Fibroblast of lung (primary cell): Measurements from ENCODE around the gene OR5AC2. TPM values are rescaled to one million over a fixed set of nuclear protein-coding genes. Genes with fewer than 3 reads are reported as not detected.

Experiments used
- DNase-seq, 2 donors: peaks; one replicate each; pipeline versions ENCODE4 v3.0.0 to v3.0.0-alpha.2; 2010; ENCODE audit warnings: low read depth in 2 of 2
- H2AFZ ChIP-seq: 2 replicates; pipeline ENCODE4 v1.5.1; 2012; ENCODE audit warnings: low read length, control low read depth, inconsistent platforms
- H3K27ac ChIP-seq: 2 replicates; pipeline ENCODE4 v1.5.1; 2011; ENCODE audit warnings: low read length, control low read depth; ENCODE audit not compliant: insufficient read depth
- H3K27me3 ChIP-seq: 2 replicates; pipeline ENCODE4 v1.5.1; 2011; ENCODE audit warnings: mild to moderate bottlenecking, low read length; ENCODE audit not compliant: control insufficient read depth, insufficient read depth
- H3K36me3 ChIP-seq: 2 replicates; pipeline ENCODE4 v1.5.1; 2011; ENCODE audit warnings: low read length; ENCODE audit not compliant: control insufficient read depth, insufficient read depth
- H3K4me1 ChIP-seq: 2 replicates; pipeline ENCODE4 v1.5.1; 2011; ENCODE audit warnings: low read length; ENCODE audit not compliant: control insufficient read depth, insufficient read depth; ENCODE audit errors: extremely low read depth
- H3K4me2 ChIP-seq: 2 replicates; pipeline ENCODE4 v1.5.1; 2011; ENCODE audit warnings: low read length, control low read depth; ENCODE audit not compliant: insufficient read depth; ENCODE audit errors: extremely low read depth
- H3K4me3 ChIP-seq, 4 experiments: fragments of 200-600 bp in 1 of 4; sonication (generic) in 1 of 4; replicated peaks in 1 of 4; 2 replicates each; pipeline ENCODE4 v1.5.1; 2011 to 2016; ENCODE audit warnings: low read length in 4 of 4, low read depth in 3 of 4, mild to moderate bottlenecking in 3 of 4, control low read depth in 2 of 4, inconsistent platforms in 1 of 4, mixed read lengths in 1 of 4; ENCODE audit not compliant: insufficient read depth in 1 of 4; ENCODE audit errors: control extremely low read depth in 1 of 4
- H3K79me2 ChIP-seq: 2 replicates; pipeline ENCODE4 v1.5.1; 2012; ENCODE audit warnings: mild to moderate bottlenecking, low read length, inconsistent platforms; ENCODE audit not compliant: control insufficient read depth, insufficient read depth
- H3K9ac ChIP-seq: 2 replicates; pipeline ENCODE4 v1.5.1; 2011; ENCODE audit warnings: mild to moderate bottlenecking, low read length, control low read depth; ENCODE audit not compliant: insufficient read depth
- H3K9me3 ChIP-seq: 2 replicates; pipeline ENCODE4 v1.5.1; 2012; ENCODE audit warnings: low read depth, low read length; ENCODE audit not compliant: control insufficient read depth, insufficient read depth
- H4K20me1 ChIP-seq: 2 replicates; pipeline ENCODE4 v1.5.1; 2011; ENCODE audit warnings: low read length; ENCODE audit not compliant: control insufficient read depth, insufficient read depth; ENCODE audit errors: extremely low read depth
- EZH2 ChIP-seq: IDR thresholded peaks from 2 replicates; pipeline ENCODE4 v1.5.1; 2012; ENCODE audit warnings: low read length, control low read depth, mild to moderate bottlenecking; ENCODE audit errors: missing control alignments
- polyA plus RNA-seq, 2 donors: library from polyadenylated mRNA; depleted of rRNA in 1 of 2; stranded (reverse) in 1 of 2; unstranded in 1 of 2; fragments of >200 nt; gene quantifications; 2 replicates each; pipeline ENCODE4 v1.2.1, GENCODE V29; 2011 to 2012; ENCODE audit warnings: missing spikeins in 1 of 2
- total RNA-seq: library from RNA; depleted of rRNA; stranded (reverse); fragments of >200 nt; gene quantifications from 2 replicates; pipeline ENCODE4 v1.2.1, GENCODE V29; 2014
- TF ChIP-seq, protein P1 (sequence below), 2 donors: IDR thresholded peaks in 1 of 2; conservative IDR thresholded peaks in 1 of 2; 1 replicate in 1 of 2; 2 replicates in 1 of 2; pipeline ENCODE4 v1.5.1; 2011 to 2012; ENCODE audit warnings: low read length in 2 of 2, control low read depth in 1 of 2, inconsistent platforms in 1 of 2, low read depth in 1 of 2, mild to moderate bottlenecking in 1 of 2

Gene OR5AC2
- total and polyA plus RNA-seq, 2 donors (not counting 1 experiment from before 2014, with no cell fraction given), result not detected

DNA sequence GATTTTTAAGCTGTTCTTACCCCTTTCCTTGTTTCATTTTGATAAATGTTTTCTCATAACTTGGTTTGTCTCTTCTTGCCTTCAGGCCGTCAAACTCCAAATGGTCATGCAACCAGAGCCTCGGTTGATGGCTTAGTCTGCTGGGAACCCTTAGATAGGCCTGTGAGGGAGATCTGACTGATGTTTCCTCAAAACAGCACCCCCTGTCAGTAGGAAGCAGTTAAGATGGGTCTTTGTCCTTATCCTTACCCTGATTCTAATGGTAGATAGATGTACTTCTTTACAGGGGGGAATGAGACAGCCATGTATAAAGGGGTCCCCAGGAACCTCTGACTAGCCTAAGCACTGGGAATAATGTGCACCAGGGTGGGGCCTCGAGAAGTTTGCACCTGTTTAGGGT lies 27.3 kb downstream of the OR5AC2 start:
- no peak overlapping the region for H3K4me2 ChIP-seq
- no peak for DNase-seq
- no peaks in the 10 kb centered on the region for H3K79me2 ChIP-seq
- H2AFZ ChIP-seq, result no peak overlapping the region
- no peaks in the 10 kb centered on the region for H3K9me3 ChIP-seq
- no peak overlapping the region for H3K27ac ChIP-seq
- H3K4me3 ChIP-seq, result no peak overlapping the region
- no peak for TF ChIP-seq EZH2
- TF ChIP-seq, protein P1, sequence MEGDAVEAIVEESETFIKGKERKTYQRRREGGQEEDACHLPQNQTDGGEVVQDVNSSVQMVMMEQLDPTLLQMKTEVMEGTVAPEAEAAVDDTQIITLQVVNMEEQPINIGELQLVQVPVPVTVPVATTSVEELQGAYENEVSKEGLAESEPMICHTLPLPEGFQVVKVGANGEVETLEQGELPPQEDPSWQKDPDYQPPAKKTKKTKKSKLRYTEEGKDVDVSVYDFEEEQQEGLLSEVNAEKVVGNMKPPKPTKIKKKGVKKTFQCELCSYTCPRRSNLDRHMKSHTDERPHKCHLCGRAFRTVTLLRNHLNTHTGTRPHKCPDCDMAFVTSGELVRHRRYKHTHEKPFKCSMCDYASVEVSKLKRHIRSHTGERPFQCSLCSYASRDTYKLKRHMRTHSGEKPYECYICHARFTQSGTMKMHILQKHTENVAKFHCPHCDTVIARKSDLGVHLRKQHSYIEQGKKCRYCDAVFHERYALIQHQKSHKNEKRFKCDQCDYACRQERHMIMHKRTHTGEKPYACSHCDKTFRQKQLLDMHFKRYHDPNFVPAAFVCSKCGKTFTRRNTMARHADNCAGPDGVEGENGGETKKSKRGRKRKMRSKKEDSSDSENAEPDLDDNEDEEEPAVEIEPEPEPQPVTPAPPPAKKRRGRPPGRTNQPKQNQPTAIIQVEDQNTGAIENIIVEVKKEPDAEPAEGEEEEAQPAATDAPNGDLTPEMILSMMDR (conservative IDR thresholded peaks at IDR 0.05 in 1 of 2, IDR thresholded peaks at IDR 0.05 in 1 of 2; ENCODE audit: low read depth in 1 of 2, low read length in 2 of 2), result no peak
- H3K27me3 ChIP-seq, result no peaks in the 10 kb centered on the region
- H4K20me1 ChIP-seq, result no peaks in the 10 kb centered on the region
- no peaks in the 10 kb centered on the region for H3K36me3 ChIP-seq
- H3K4me1 ChIP-seq, result no peaks in the 10 kb centered on the region
- no peak overlapping the region for H3K9ac ChIP-seq

DNA sequence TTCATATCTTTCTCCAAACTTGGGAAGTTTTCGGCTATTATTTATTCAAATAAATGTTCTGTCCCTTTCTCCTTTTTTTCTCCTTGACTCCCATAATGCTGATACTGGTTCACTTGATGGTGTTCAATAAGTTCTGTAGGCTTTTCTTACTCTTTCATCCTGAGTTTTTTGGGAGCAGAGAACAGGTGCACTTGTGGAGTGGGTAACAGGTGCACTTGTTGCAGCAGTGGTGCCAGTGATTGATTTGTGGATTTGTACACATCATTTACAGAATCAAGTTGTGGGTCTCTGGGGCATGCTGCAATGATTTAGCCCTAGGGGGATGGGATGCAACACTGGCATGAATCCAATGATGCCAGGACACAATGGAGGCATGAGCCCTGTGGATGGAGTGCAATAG lies 28.7 kb downstream of the OR5AC2 start:
- Histone ChIP-seq H3K4me1 (no peaks in the 10 kb centered on the region), H4K20me1 (no peaks in the 10 kb centered on the region), H3K4me3 (no peak overlapping the region), H3K9ac (no peak overlapping the region), H3K9me3 (no peaks in the 10 kb centered on the region), H2AFZ (no peak overlapping the region), H3K27me3 (no peaks in the 10 kb centered on the region), H3K4me2 (no peak overlapping the region), H3K27ac (no peak overlapping the region), H3K36me3 (no peaks in the 10 kb centered on the region), H3K79me2 (no peaks in the 10 kb centered on the region)
- TF ChIP-seq, protein P1 (conservative IDR thresholded peaks at IDR 0.05 in 1 of 2, IDR thresholded peaks at IDR 0.05 in 1 of 2; ENCODE audit: low read depth in 1 of 2, low read length in 2 of 2), result no peak
- TF ChIP-seq EZH2, result no peak
- DNase-seq, result no peak

DNA sequence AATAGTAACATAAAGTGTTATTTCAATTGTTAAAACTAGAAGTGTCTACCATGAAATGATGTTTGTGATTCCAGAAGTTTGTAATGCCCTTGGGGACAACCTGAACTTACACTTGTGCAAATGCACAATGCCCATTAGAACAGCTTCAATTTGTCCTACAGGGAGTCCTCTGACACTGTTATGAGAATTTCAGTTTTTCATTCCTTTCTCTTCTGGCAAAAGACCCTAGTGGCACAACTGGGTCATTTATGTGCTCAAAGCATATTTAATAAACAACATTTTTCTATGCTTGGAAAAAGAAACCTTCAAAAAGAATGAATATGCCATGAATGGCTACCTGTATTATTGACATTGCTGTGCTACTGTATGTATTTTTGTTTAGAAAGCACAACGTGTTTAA lies 43.4 kb downstream of the OR5AC2 start, which contains the start of gene OR5H1:
Gene OR5H1 (plus strand): TSS at position 301 of the 400 bp plus-strand sequence. CDS start 1,977 bp downstream, outside the sequence.
- Histone ChIP-seq H3K4me1 (no peaks in the 10 kb centered on the region), H4K20me1 (no peaks in the 10 kb centered on the region), H3K79me2 (no peaks in the 10 kb centered on the region), H3K4me2 (no peak within 1 kb of the TSS), H3K4me3 (no peak within 1 kb of the TSS), H2AFZ (no peak within 1 kb of the TSS), H3K9ac (no peak within 1 kb of the TSS), H3K9me3 (no peaks in the 10 kb centered on the region), H3K27ac (no peak within 1 kb of the TSS), H3K27me3 (no peaks in the 10 kb centered on the region), H3K36me3 (no peaks in the 10 kb centered on the region)
- TF ChIP-seq, protein P1 (conservative IDR thresholded peaks at IDR 0.05 in 1 of 2, IDR thresholded peaks at IDR 0.05 in 1 of 2; ENCODE audit: low read depth in 1 of 2, low read length in 2 of 2), result no peak
- DNase-seq, result no peak
